HK-2 (cell line): ENCODE measurements around the gene KLHL18.
"Not testable (repeated sequence)": the region's sequence is repeated elsewhere in the genome, so short reads cannot be mapped to it uniquely, and the experiment has no call there.

Source experiments
- DNase-seq: peaks from one replicate; pipeline ENCODE4 v3.0.0-alpha.2; 2018; ENCODE audit not compliant: unreplicated experiment

The KLHL18 gene

DNA sequence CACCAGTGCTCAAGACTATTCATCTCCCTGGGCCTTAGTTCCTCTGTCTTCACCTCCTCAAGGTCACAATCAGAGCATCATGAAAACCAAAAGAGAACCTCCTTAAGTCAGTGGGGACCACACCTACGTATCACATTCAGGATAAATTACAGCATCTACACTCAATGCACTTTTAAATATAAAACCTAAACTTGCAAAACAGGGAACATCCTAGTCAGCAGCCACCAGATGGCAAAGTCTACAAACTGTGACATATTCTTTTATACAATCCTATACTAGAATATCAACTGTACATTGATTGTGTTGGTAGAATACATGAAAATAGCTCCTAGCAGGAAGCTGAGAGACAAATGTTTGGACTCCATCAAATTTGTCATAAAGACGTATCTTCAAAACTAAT lies 8.1 kb upstream of the KLHL18 start:
- no peak for DNase-seq

DNA sequence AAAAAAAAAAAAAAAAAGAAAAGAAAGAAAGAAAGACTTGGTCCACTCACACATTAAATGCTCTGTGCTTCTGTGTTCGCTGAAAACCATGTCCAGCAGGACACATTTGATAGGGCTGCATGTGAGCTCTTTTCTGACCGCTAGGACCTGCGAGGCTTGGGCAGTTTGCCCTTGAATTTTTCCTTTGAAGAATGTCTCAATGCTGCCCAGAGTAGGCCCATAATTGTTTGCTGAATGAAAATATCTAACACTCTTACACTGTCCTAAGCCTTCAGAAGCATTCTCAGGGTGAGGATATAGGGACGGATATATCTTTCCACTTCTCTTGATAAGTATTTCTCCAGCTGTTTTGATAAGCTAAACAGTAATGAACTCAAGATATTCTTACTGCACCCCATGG lies 6.2 kb upstream of the KLHL18 start:
- DNase-seq = no peak

GRCh38 chr3:47280519-47280918 lies 2.2 kb upstream of the KLHL18 start:
- DNase-seq = no peak

GRCh38 chr3:47283193-47283537 lies 421 bp downstream of the KLHL18 start:
- no peak for DNase-seq

GRCh38 chr3:47283591-47284364 lies 1.0 kb downstream of the KLHL18 start:
- DNase-seq = peak; percentile 16

DNA sequence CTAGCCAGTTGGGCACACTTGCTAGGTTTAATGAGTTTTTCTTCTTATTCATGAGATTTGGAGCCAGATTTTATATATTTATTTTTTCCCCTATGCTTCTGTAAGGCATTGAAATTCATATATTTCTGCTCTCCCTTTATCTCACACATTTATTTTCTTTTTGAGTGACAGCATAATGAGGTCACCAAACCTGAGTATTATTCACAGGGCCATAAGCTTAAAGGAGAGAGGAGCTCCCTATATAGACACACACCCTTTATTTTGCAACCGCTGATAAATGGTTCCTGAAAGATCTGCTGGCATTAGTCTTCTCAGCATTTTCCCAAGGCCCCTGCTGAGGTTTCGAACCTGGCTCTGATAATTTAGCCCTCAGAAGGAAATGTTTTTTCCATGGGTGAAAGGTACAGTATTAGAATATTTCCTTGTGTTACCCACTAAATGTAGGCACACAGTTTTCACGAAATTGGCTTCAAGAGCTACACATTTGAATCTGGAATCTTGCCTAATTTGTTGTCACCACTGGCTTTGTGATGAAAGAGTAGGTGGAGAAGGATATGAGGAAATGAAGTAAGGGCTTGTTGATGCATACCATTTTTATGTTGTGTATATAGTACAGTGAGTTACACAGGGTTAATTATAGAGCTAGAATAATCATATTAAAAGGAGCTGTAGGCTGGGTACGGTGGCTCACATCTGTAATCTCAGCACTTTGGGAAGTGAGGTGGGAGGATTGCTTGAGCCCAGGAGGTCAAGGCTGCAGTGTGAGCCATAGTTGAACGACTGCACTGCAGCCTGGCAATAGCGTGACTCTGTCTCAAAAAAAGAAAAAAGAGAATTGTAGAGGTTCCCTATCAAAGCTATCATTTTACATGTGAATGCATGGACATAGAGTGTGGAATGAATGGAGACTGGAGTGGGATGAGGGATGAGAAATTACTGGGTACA lies 6.5 kb downstream of the KLHL18 start:
- DNase-seq = no peak

- no peak for DNase-seq
Measured at GRCh38 chr3:47291158-47291753, 8.5 kb downstream of the KLHL18 start.

GRCh38 chr3:47291754-47292420 lies 9.1 kb downstream of the KLHL18 start:
- not testable (repeated sequence) for DNase-seq

DNA sequence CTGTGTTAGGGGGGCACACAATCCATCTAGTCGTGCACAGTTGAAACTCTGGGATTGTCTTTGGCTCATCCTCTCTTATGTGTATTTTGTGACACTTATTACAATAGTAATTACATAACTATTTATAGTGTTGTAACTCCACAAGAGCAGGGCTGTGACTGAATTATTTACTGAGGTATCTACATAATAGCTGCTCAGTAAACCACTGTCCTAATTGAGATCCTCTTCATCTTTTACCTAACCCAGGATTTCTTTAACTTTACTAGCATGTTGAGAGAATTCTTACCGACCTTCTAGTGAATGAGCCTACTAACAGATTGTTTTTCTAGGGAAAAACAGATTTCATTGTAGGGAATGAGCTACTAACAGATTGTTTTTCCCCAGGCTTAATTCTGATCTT lies 11.1 kb downstream of the KLHL18 start:
- DNase-seq = no peak

DNA sequence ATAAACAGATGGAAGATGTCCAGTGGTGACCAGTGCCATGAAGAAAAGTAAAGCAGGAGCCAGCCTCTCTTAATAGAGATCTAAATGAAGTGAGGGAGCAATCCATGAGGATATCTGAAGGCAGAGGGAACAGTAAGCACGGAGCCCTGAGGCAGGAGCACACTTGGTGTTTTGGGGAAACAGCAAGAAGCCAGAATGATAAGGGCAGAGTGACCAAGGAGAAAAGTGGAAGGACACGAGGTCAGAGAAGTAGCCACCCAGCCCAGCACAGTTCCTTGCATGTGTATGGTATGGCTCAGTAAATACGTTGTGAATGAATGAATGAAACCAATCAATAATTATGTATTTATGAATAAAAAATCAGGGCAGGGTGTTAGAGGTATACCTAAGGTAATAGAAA lies 11.6 kb downstream of the KLHL18 start:
- no peak for DNase-seq

- no peak for DNase-seq
Measured at GRCh38 chr3:47295322-47295721, 12.6 kb downstream of the KLHL18 start.

- no peak for DNase-seq
Measured at GRCh38 chr3:47295976-47296375, 13.2 kb downstream of the KLHL18 start.

DNA sequence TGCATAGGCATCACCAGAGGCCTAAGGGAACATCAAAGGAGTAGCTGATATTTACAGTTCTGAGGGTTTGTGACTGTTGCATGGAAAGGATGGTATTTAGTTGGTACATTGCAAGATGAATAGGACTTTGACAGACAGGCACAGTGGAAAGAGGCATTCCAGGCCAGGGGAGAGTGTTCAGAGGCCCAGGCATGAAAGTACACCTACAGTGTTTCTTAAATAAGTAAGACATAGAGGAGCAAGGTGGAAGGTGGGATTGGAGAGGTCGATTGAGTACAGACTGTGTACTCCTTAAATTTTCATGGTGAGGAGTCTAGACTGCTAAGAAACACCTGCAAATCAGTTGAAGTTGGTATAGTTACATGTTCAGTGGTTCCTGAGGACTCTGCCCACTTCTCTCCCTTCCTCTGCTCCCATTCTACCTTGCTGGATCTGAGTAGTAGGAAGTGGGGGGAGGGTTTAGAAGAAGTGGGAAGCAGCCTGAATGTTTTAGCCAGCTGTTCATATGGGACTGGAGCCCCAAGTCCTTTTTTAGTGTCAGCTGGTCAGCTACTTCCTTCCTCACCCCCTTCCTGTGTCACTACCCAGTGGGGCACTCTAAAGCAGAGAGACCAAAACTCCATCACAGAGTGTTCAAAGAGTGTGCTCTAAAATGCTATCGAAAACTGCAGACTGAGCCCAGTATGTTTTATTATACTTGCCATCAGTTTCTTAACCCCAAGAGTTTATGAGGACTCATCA lies 14.0 kb downstream of the KLHL18 start:
- DNase-seq = no peak

- DNase-seq = no peak
Measured at GRCh38 chr3:47298439-47298838, 15.7 kb downstream of the KLHL18 start.

DNA sequence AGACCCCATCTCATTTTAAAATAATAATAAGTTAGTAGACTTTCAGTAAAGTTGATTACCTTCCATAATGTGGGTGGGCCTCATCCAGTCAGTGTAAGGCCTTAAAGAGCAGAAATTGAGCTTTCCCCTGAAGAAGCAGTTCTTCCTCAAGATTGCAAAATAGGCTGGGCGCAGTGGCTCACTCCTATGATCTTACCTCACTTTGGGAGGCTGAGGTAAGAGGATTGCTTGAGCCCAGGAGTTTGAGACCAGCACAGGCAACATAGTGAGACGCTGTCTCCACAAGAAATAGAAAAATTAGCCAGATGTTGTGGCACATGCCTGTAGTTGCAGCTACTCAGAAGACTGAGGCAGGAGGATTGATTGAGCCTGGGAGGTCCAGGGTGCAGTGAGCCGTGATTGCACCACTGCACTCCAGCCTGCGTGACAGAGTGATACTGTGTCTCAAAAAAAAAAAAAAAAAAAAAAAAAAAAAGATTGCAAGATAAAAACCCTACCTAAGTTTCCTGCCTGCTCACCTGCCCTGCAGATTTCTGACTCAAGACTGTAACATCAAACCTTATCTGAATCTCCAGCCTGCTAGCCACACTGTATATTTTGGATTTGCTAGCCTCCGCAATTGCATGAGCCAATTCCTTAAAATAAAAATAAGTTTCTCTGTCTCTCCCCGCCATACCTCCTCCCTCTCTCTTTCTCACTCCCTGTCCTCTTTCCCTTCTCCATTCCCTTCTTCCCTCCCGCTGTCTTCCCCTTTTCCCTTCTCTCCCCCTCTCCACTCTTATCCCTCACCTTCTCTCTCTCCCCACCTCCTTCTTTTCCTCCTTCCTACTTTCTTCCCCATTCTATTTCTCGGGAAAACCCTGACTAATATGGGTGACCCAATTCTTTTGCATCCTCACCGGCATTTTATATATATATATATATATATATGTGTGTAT lies 16.9 kb downstream of the KLHL18 start:
- no peak for DNase-seq

DNA sequence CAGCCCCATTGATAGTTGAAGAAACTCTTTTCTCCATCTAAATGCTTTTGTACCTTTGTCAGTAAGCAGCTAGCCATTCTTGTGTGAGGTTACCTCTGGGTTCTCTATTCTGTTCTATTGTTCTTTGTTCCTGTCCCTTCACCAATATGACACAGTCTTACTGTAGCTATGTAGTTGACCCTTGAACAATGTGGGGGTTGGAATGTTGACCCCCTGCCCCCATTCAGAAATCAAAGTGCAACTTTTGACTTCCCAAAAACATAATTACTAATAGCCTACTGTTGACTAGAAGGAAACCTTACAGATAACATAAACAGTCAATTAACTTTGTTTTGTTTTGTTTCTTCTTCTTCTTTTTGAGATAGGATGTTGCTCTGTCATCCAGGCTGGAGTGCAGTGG lies 18.7 kb downstream of the KLHL18 start:
- no peak for DNase-seq

DNA sequence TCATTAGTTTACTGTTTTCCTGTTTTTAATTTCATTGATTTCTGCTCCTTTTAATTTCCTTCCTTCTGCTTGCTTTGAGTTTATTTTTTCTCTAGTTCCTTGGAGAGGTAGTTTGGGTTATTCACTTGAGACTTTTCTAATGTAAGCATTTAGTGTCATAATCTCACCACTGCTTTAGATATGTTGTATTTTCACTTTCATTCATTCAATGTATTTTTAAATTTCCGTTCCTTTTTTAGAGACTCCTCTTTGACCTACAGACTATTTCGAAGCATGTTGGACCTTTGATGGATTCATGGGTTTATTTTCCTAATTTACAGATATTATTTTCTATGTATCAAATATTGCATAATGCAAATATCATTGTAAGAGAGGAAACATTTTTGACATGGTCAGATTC lies 23.3 kb downstream of the KLHL18 start:
- DNase-seq = no peak

DNA sequence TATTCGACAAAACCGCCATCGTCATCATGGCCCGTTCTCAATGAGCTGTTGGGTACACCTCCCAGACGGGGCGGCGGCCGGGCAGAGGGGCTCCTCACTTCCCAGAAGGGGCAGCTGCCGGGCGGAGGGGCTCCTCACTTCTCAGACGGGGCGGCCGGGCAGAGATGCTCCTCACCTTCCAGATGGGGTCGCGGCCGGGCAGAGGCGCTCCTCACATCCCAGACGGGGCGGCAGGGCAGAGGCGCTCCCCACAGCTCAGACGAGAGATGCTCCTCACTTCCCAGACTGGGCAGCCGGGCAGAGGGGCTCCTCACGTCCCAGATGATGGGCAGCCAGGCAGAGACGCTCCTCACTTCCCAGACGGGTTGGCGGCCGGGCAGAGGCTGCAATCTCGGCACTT lies 26.5 kb downstream of the KLHL18 start:
- not testable (repeated sequence) for DNase-seq

- no peak for DNase-seq
Measured at GRCh38 chr3:47310391-47310790, 27.6 kb downstream of the KLHL18 start.

DNA sequence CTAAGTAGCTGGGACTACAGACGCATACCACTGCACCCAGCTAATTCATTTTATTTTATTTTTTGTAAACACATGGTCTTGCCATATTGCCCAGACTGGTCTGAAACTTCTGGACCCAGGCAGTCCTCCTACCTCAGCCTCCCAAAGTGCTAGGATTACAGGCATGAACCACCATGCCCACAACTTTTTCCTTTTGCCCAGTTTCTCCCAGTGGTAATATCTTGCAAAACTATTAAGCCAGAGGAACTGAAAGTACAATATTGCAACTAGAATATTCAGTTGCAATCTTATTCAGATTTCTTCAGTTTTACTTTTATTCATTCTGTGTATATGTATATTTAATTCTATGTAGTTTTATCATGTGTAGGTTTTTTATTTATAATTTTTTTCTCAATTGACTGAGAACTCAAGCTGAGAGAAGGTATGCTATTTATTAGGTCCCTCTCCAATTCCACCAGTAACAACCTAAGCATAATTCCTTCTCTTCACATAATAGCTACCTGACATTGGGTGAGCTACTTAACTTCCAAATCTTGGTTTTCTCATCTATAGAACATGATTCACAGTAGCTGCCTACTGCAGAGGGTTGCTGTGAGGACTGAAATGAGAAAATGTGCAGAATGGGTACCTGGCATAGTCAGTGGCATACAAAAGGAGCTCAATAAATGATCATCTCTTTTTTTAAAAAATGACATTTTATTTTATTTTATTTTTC lies 30.8 kb downstream of the KLHL18 start:
- no peak for DNase-seq
